ENCODE measurements around the gene AGER. TPM values are rescaled to one million over a fixed set of nuclear protein-coding genes. Genes with fewer than 3 reads are reported as not detected.
A peak's percentile ranks its signal among the peaks of the same experiment; 100 is the strongest.

AGER gene
- total RNA-seq, 4 donors from 2014 or later = 0.59 to 12.4 (median 2.5) TPM; not detected in 1

GRCh38 chr6:32200711-32201475, 16.8 kb upstream of the AGER start:
- TF ChIP-seq POLR2A (IDR thresholded peaks at IDR 0.05) = no peak
- TF ChIP-seq, protein P1, sequence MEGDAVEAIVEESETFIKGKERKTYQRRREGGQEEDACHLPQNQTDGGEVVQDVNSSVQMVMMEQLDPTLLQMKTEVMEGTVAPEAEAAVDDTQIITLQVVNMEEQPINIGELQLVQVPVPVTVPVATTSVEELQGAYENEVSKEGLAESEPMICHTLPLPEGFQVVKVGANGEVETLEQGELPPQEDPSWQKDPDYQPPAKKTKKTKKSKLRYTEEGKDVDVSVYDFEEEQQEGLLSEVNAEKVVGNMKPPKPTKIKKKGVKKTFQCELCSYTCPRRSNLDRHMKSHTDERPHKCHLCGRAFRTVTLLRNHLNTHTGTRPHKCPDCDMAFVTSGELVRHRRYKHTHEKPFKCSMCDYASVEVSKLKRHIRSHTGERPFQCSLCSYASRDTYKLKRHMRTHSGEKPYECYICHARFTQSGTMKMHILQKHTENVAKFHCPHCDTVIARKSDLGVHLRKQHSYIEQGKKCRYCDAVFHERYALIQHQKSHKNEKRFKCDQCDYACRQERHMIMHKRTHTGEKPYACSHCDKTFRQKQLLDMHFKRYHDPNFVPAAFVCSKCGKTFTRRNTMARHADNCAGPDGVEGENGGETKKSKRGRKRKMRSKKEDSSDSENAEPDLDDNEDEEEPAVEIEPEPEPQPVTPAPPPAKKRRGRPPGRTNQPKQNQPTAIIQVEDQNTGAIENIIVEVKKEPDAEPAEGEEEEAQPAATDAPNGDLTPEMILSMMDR (IDR thresholded peaks at IDR 0.05) = no peak
- Histone ChIP-seq H3K27me3 (no peaks in the 10 kb centered on the region), H3K36me3 (no peaks in the 10 kb centered on the region), H3K4me3 (no peak overlapping the region), H3K27ac (no peak overlapping the region), H3K9me3 (no peaks in the 10 kb centered on the region), H3K4me1 (peaks cover 3 to 7% of the 10 kb centered on the region in 2 donors)
- intact Hi-C loops (cut with DNase I; ENCODE audit: low total_unique reads) = no loop called here
- DNase-seq = no peak

DNA sequence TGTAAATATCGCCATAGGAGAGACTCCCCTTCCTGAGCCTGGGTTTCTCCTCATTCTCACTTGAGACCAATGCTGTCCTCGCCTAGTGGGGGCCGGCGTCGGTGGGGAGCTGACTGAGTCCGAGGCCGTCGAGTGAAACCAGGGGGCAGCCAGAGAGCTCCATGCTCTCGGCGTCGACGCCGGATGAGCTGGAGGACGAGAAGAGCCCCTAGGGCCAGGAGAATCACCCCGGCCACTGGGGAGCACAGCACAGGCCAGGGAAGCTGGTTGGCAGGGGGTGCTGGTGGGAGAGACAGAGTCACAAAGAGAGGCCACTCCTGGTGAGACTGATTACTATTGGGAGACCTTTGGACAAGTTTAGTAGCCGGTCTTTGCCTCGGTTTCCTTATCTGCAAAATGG, 14.8 kb upstream of the AGER start:
- DNase-seq = no peak

DNA sequence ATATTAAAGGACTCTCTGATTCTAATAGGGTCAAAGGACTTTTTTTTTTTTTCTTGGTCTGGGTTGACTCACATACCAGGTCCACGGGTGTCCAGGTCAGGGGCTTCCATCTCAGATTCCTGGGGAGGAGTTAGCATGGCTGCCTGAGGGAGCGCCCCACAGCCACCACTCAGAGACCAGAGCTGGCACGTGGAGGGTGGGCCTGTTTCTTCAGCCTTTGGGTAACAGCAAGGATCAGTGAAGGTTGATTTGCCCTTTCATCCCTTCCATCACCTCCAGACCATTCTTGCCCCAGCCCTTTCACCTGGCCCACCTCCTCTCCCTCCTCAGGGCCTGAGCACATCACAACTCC, 14.3 kb upstream of the AGER start:
- H3K9me3 ChIP-seq = no peaks in the 10 kb centered on the region
- DNase-seq = no peak
- no peak overlapping the region for H3K27ac ChIP-seq
- intact Hi-C loops (cut with DNase I; ENCODE audit: low total_unique reads) = no loop called here
- H3K27me3 ChIP-seq = no peaks in the 10 kb centered on the region
- H3K36me3 ChIP-seq = no peaks in the 10 kb centered on the region
- H3K4me1 ChIP-seq = peaks cover 3 to 7% of the 10 kb centered on the region in 2 donors
- no peak overlapping the region for H3K4me3 ChIP-seq
- TF ChIP-seq POLR2A (IDR thresholded peaks at IDR 0.05) = no peak
- TF ChIP-seq, protein P1 (IDR thresholded peaks at IDR 0.05) = no peak

More for the DNA sequence above, 14.8 kb upstream of the AGER start:
- Histone ChIP-seq H3K4me1 (peaks cover 3 to 7% of the 10 kb centered on the region in 2 donors), H3K27me3 (no peaks in the 10 kb centered on the region), H3K27ac (no peak overlapping the region), H3K36me3 (no peaks in the 10 kb centered on the region), H3K4me3 (no peak overlapping the region), H3K9me3 (no peaks in the 10 kb centered on the region)
- TF ChIP-seq, protein P1 (IDR thresholded peaks at IDR 0.05) = no peak
- TF ChIP-seq POLR2A (IDR thresholded peaks at IDR 0.05) = no peak
- intact Hi-C loops (cut with DNase I; ENCODE audit: low total_unique reads) = no loop called here

GRCh38 chr6:32196682-32197616, 12.9 kb upstream of the AGER start:
- Histone ChIP-seq H3K27ac (peak overlapping the region; percentile 100), H3K4me1 (peaks cover 3 to 7% of the 10 kb centered on the region in 2 donors), H3K36me3 (no peaks in the 10 kb centered on the region), H3K4me3 (peak overlapping the region; percentile 69 to 89), H3K27me3 (no peaks in the 10 kb centered on the region), H3K9me3 (no peaks in the 10 kb centered on the region)
- no peak for TF ChIP-seq POLR2A (IDR thresholded peaks at IDR 0.05)
- TF ChIP-seq, protein P1 (IDR thresholded peaks at IDR 0.05) = no peak
- peak in 1 of 2 donors; percentile 64 for DNase-seq
- intact Hi-C loops (cut with DNase I; ENCODE audit: low total_unique reads) = no loop called here
